Ishikawa (cell line): ENCODE results near the gene NDUFB5.

Source experiments
- CEBPB ChIP-seq: IDR thresholded peaks from 2 replicates; pipeline ENCODE4 v1.6.1; 2012
- CREB1 ChIP-seq: IDR thresholded peaks from 2 replicates; pipeline ENCODE4 v1.6.1; 2012; ENCODE audit warnings: low read depth
- EGR1 ChIP-seq: IDR thresholded peaks from 2 replicates; pipeline ENCODE4 v1.6.1; 2012
- EP300 ChIP-seq: IDR thresholded peaks from 2 replicates; pipeline ENCODE4 v1.6.1; 2012; ENCODE audit warnings: borderline replicate concordance
- FOXM1 ChIP-seq: IDR thresholded peaks from 2 replicates; pipeline ENCODE4 v1.6.1; 2012; ENCODE audit warnings: low read depth, borderline replicate concordance
- NFIC ChIP-seq: IDR thresholded peaks from 2 replicates; pipeline ENCODE4 v1.6.1; 2012
- RAD21 ChIP-seq: IDR thresholded peaks from 2 replicates; pipeline ENCODE4 v1.6.1; 2012; ENCODE audit warnings: low read depth
- REST ChIP-seq: IDR thresholded peaks from 2 replicates; pipeline ENCODE4 v1.6.1; 2012; ENCODE audit warnings: low read depth, mild to moderate bottlenecking
- TAF1 ChIP-seq: IDR thresholded peaks from 2 replicates; pipeline ENCODE4 v1.6.1; 2012; ENCODE audit warnings: low read depth, mild to moderate bottlenecking
- TCF12 ChIP-seq: IDR thresholded peaks from 2 replicates; pipeline ENCODE4 v1.6.1; 2012; ENCODE audit warnings: low read depth
- TEAD4 ChIP-seq: IDR thresholded peaks from 2 replicates; pipeline ENCODE4 v1.6.1; 2012
- USF1 ChIP-seq: IDR thresholded peaks from 2 replicates; pipeline ENCODE4 v1.6.1; 2012
- YY1 ChIP-seq: IDR thresholded peaks from 2 replicates; pipeline ENCODE4 v1.6.1; 2012; ENCODE audit warnings: low read depth
- ZBTB7A ChIP-seq: IDR thresholded peaks from 2 replicates; pipeline ENCODE4 v1.6.1; 2012; ENCODE audit warnings: low read depth
- TF ChIP-seq, protein P1 (sequence below): IDR thresholded peaks from 2 replicates; pipeline ENCODE4 v1.6.1; 2012

Gene NDUFB5

DNA sequence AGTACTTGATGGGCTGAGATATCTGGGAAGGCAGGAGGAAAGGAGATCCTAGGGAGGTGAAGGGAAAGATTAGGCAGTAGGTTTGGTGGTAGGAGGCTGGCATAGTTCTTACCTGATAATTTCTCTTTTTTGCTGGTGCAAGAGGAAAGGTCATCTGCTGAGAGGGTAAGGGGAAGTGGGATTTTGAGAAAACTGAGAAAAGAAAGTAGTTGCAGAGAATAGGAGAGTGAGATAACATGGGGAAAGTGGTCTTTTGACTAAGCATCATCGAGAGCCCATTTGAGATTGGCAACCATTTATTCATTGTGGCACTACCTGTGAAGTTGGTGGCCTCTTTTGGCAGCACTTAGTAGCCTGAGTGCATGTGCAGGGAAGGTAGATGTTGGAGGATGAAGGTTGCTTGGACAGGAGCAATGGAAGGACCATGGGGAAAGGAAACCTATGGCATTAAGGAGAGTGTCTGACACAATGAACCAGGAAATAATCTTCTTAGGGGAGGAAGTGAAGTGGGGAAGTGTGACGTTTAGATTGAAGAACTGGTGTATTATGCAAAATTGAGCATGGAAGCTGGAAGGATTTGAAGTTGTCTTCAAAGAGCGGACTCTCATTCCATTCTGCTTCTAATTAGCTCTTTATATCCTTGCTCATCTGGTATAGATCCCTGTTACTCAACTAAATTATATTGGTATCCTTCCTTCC is 26.3 kb downstream of the NDUFB5 start:
- TF ChIP-seq CEBPB (no peak), CREB1 (no peak), FOXM1 (no peak), NFIC (no peak), USF1 (no peak), ZBTB7A (no peak), YY1 (no peak), TCF12 (no peak), RAD21 (no peak), EGR1 (no peak), TEAD4 (no peak), TAF1 (no peak), REST (no peak), EP300 (no peak)
- TF ChIP-seq, protein P1, sequence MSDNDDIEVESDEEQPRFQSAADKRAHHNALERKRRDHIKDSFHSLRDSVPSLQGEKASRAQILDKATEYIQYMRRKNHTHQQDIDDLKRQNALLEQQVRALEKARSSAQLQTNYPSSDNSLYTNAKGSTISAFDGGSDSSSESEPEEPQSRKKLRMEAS: no peak

DNA sequence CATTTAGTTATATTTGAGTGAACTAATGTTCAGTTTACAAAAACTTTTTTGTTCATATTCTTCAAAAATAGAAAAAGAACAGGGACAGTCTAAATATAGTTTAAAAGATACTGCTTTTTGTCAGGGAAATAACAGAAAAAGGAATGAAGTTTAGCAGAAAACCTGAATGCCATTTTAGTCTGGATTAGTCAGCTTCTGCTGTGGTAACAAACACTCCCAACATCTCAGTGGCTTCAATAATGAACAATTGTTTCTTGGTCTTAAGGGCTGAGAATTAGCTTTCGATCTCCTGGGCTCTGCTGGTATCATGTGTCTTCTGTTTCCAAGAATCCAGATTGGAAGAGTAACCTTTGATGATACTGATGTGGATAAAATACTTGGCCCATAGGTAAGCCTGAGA is 35.9 kb downstream of the NDUFB5 start:
- TF ChIP-seq REST: no peak
- TF ChIP-seq, protein P1: no peak
- TF ChIP-seq CEBPB: no peak
- TF ChIP-seq TAF1: no peak
- TF ChIP-seq NFIC: no peak
- no peak for TF ChIP-seq EP300
- TF ChIP-seq TEAD4: no peak
- no peak for TF ChIP-seq EGR1

- TF ChIP-seq FOXM1 (no peak), TAF1 (no peak), ZBTB7A (no peak), TCF12 (no peak), YY1 (no peak), USF1 (no peak), TEAD4 (no peak)
- TF ChIP-seq, protein P1: no peak
Measured at GRCh38 chr3:179642871-179643270, 38.3 kb downstream of the NDUFB5 start.

DNA sequence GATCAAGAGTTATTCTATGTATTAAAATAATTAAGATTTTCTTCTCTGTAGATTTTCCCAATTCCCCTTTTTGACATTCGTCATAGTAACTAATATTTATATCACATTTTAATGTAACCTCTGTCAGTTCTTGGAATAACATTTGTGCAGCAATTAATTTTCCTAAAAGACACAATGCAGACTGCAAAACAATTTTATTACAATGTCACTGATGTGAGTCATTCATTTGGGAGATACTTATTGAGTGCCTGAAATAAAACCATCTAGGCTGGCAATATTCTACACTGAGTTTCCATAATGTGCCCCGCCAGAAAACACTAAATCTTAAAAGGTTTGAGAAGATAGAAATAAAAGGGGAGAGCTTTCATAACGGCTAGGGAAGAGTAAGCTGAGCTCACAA is 41.6 kb downstream of the NDUFB5 start:
- TF ChIP-seq USF1 (no peak), EGR1 (no peak), NFIC (no peak), ZBTB7A (no peak), TCF12 (no peak), CEBPB (no peak), TAF1 (no peak), REST (no peak), CREB1 (no peak), FOXM1 (no peak), YY1 (no peak), TEAD4 (no peak), RAD21 (no peak)
- TF ChIP-seq, protein P1: no peak
